GM12878 (cell line): ENCODE measurements around the gene RAMP1. TPM values are rescaled to one million over a fixed set of nuclear protein-coding genes. Genes with fewer than 3 reads are reported as not detected.

Source experiments
- ATAC-seq: fragments of 200-7000 bp; cut with Tn5 transposase; 3 replicates; pipeline ENCODE4 v1.9.1; 2020; ENCODE audit warnings: mild to moderate bottlenecking, moderate library complexity
- BruUV-seq: library from RNA; stranded (reverse); fragments of 400-500 nt; replicated peaks from 2 replicates; lab custom pipeline; 2021; lab: Mats Ljungman, UMichigan
- CTCF ChIA-PET: fragments of 300-600 bp; sonication (Branson Sonifier 250); formaldehyde crosslinking; extraction: SDS; loops from one replicate; lab custom pipeline; 2021; ENCODE audit warnings: inconsistent platforms; lab: Yijun Ruan, JAX
- POLR2A ChIA-PET: fragments of 350-600 bp; formaldehyde crosslinking; extraction: SDS; loops from one replicate; lab custom pipeline; 2021; ENCODE audit warnings: inconsistent platforms; lab: Charles Lee
- RAD21 ChIA-PET: fragments of 300-600 bp; sonication (Branson Sonifier 250); formaldehyde crosslinking; loops from one replicate; lab custom pipeline; 2023; ENCODE audit warnings: antibody characterized with exemption; ENCODE audit not compliant: unreplicated experiment; lab: Charles Lee
- SMC1A ChIA-PET: fragments of 300-600 bp; sonication (Branson Sonifier 250); formaldehyde crosslinking; loops from one replicate; lab custom pipeline; 2023; ENCODE audit not compliant: unreplicated experiment, uncharacterized antibody; lab: Charles Lee
- DNase-seq: peaks from one replicate; pipeline ENCODE4 v3.0.0-alpha.2; 2011; ENCODE audit warnings: low read depth, low spot score
- FAIRE-seq: peaks from 3 replicates; lab custom pipeline; 2011; peaks lifted over from hg19 to GRCh38; lab: Jason Lieb, UNC
- H2AFZ ChIP-seq: 2 replicates; pipeline ENCODE4 v1.6.0; 2011; ENCODE audit warnings: low read depth, low read length, control low read depth; ENCODE audit not compliant: control insufficient read depth
- H3K27ac ChIP-seq: 2 replicates; pipeline ENCODE4 v1.5.1; 2011; ENCODE audit warnings: control low read depth; ENCODE audit not compliant: control insufficient read depth, insufficient read depth
- H3K27me3 ChIP-seq, 2 experiments: replicated peaks in 1 of 2; 2 replicates each; pipeline versions ENCODE4 v1.6.0 to v1.6.1; 2011; ENCODE audit warnings: low read length in 1 of 2; ENCODE audit not compliant: control insufficient read depth in 2 of 2, insufficient read depth in 2 of 2
- H3K36me3 ChIP-seq, 2 experiments: 2 replicates each; pipeline ENCODE4 v1.5.1; 2011; ENCODE audit warnings: low read length in 1 of 2; ENCODE audit not compliant: control insufficient read depth in 2 of 2, insufficient read depth in 2 of 2
- H3K4me1 ChIP-seq: 2 replicates; pipeline ENCODE4 v1.6.1; 2011; ENCODE audit warnings: mild to moderate bottlenecking, low read length, moderate library complexity, mixed read lengths; ENCODE audit not compliant: control insufficient read depth, insufficient read depth
- H3K4me2 ChIP-seq: 2 replicates; pipeline ENCODE4 v1.6.0; 2011; ENCODE audit warnings: control low read depth; ENCODE audit not compliant: control insufficient read depth, insufficient read depth
- H3K4me3 ChIP-seq: fragments of 200-600 bp; sonication (generic); 2 replicates; pipeline ENCODE4 v1.5.1; 2016
- H3K79me2 ChIP-seq: 2 replicates; pipeline ENCODE4 v1.6.0; 2011; ENCODE audit warnings: low read length; ENCODE audit not compliant: control insufficient read depth, insufficient read depth
- H3K9ac ChIP-seq: 2 replicates; pipeline ENCODE4 v1.8.0; 2011; ENCODE audit warnings: low read length, control low read depth, mixed read lengths; ENCODE audit not compliant: control insufficient read depth, insufficient read depth
- H3K9me3 ChIP-seq: replicated peaks from 3 replicates; pipeline ENCODE4 v1.5.1; 2011; ENCODE audit warnings: mild to moderate bottlenecking, low read length; ENCODE audit not compliant: control insufficient read depth, insufficient read depth
- H4K20me1 ChIP-seq: 2 replicates; pipeline ENCODE4 v1.6.0; 2011; ENCODE audit not compliant: control insufficient read depth, insufficient read depth
- CBX3 ChIP-seq: fragments of 200-600 bp; sonication (generic); IDR thresholded peaks from 2 replicates; pipeline ENCODE4 v1.6.1; 2016; ENCODE audit warnings: low read depth, borderline replicate concordance
- E2F4 ChIP-seq: IDR thresholded peaks from 2 replicates; pipeline ENCODE4 v1.6.1; 2012; ENCODE audit warnings: low read depth, low read length, improper control_type of control experiment
- ELK1 ChIP-seq: IDR thresholded peaks from 2 replicates; pipeline ENCODE4 v1.6.1; 2012; ENCODE audit warnings: low read depth, low read length, improper control_type of control experiment
- FOXK2 ChIP-seq: fragments of 450-650 bp; IDR thresholded peaks from 2 replicates; pipeline ENCODE4 v1.6.1; 2017; ENCODE audit warnings: mild to moderate bottlenecking, moderate library complexity
- HDAC6 ChIP-seq: fragments of 200-600 bp; sonication (generic); IDR thresholded peaks from one replicate; pipeline ENCODE4 v1.8.0; 2017; ENCODE audit warnings: antibody characterized with exemption; ENCODE audit not compliant: unreplicated experiment
- HDGF ChIP-seq: fragments of 450-650 bp; IDR thresholded peaks from 2 replicates; pipeline ENCODE4 v1.6.1; 2016; ENCODE audit warnings: antibody characterized with exemption
- JUND ChIP-seq: IDR thresholded peaks from 2 replicates; pipeline ENCODE4 v1.6.1; 2012; ENCODE audit warnings: low read depth, mild to moderate bottlenecking, low read length, improper control_type of control experiment, moderate library complexity
- PAX8 ChIP-seq: fragments of 450-650 bp; IDR thresholded peaks from 2 replicates; pipeline ENCODE4 v1.6.1; 2017; ENCODE audit warnings: mild to moderate bottlenecking, moderate library complexity
- POLR2A ChIP-seq: IDR thresholded peaks from 2 replicates; pipeline ENCODE4 v1.6.1; 2011; ENCODE audit warnings: low read depth, mild to moderate bottlenecking, low read length
- SMAD5 ChIP-seq: IDR thresholded peaks from 2 replicates; pipeline ENCODE4 v1.6.1; 2016; ENCODE audit warnings: antibody characterized with exemption, low read depth
- SMC3 ChIP-seq: IDR thresholded peaks from 2 replicates; pipeline ENCODE4 v1.6.1; 2011; ENCODE audit warnings: low read length, improper control_type of control experiment, borderline replicate concordance
- SPI1 ChIP-seq: IDR thresholded peaks from 2 replicates; pipeline ENCODE4 v1.6.1; 2011; ENCODE audit warnings: low read depth, mild to moderate bottlenecking, low read length, moderate library complexity, borderline replicate concordance; ENCODE audit not compliant: insufficient read depth
- SREBF1 ChIP-seq: IDR thresholded peaks from 2 replicates; pipeline ENCODE4 v1.6.1; 2012; ENCODE audit warnings: mild to moderate bottlenecking, low read length
- TCF12 ChIP-seq: IDR thresholded peaks from 2 replicates; pipeline ENCODE4 v1.6.1; 2011; ENCODE audit warnings: low read depth, mild to moderate bottlenecking, low read length
- WRNIP1 ChIP-seq: IDR thresholded peaks from 2 replicates; pipeline ENCODE4 v1.6.1; 2011; ENCODE audit warnings: low read depth, low read length, improper control_type of control experiment, borderline replicate concordance
- YY1 ChIP-seq: IDR thresholded peaks from 2 replicates; pipeline ENCODE4 v1.6.1; 2011; ENCODE audit warnings: low read depth, mild to moderate bottlenecking, low read length
- ZNF274 ChIP-seq: IDR thresholded peaks from one replicate; pipeline ENCODE4 v1.8.0; 2011; ENCODE audit not compliant: insufficient read length, insufficient read depth
- ZSCAN29 ChIP-seq: fragments of 450-650 bp; IDR thresholded peaks from 2 replicates; pipeline ENCODE4 v1.6.1; 2017; ENCODE audit warnings: mild to moderate bottlenecking, moderate library complexity
- WGBS: methylation state at CpG from one replicate; pipeline ENCODE4 v1.1.6; 2016; ENCODE audit warnings: low lambda C conversion rate; ENCODE audit not compliant: insufficient replicate concordance, insufficient coverage; ENCODE audit errors: missing lambda C conversion rate; 5-methylcytosine and 5-hydroxymethylcytosine counted together
- in situ Hi-C: fragments of 300-500 bp; cut with MboI; formaldehyde crosslinking; loops from 9 replicates; pipeline ENCODE4 v1.14.3; 2018; ENCODE audit warnings: mixed read lengths
- intact Hi-C: fragments of 100-400 bp; cut with micrococcal nuclease; formaldehyde crosslinking; loops from one replicate; pipeline ENCODE4 v1.14.2; 2022; ENCODE audit not compliant: unreplicated experiment
- polyA plus RNA-seq, 11 experiments: library from polyadenylated mRNA; depleted of rRNA in 4 of 11; unstranded in 6 of 11; stranded (reverse) in 5 of 11; fragments of >200 nt; fragmentation: Nextera tagmentation in 4 of 11; fragmentation: Illumina TruSeq in 1 of 11; extraction: Ambion mirVana in 4 of 11; extraction: Trizol in 1 of 11; gene quantifications; 1 replicate in 1 of 11; 2 replicates in 10 of 11; pipeline versions ENCODE4 v1.2.1 to v1.2.3, GENCODE V29; 2011 to 2016; ENCODE audit warnings: inconsistent platforms in 2 of 11, missing spikeins in 2 of 11, low read depth in 1 of 11
- total RNA-seq, 4 experiments: library from RNA; depleted of rRNA in 3 of 4; stranded (reverse); fragments of >200 nt in 3 of 4; fragmentation: Illumina TruSeq in 1 of 4; extraction: Trizol in 1 of 4; gene quantifications; 2 replicates each; pipeline versions ENCODE4 v1.2.1 to v1.2.3, GENCODE V29; 2013 to 2021

Gene RAMP1
- total and polyA plus RNA-seq, 10 of the 15 experiments (the other 5 are each of a cell fraction or from before 2014, with no cell fraction given), result 0.11 to 0.19 (median 0.12) TPM; not detected in 7

GRCh38 chr2:237955640-237956401 is 96.4 kb downstream of the RAMP1 start:
- no peak overlapping the region for H3K27ac ChIP-seq
- in situ Hi-C loops, result no loop called here
- TF ChIP-seq SMC3, result no peak
- no peak for TF ChIP-seq HDGF
- TF ChIP-seq YY1, result no peak
- no peak for TF ChIP-seq CBX3
- no peak for TF ChIP-seq ZNF274
- no peak for TF ChIP-seq SREBF1
- peak; percentile 34 for TF ChIP-seq HDAC6
- TF ChIP-seq FOXK2, result no peak
- H3K4me2 ChIP-seq, result no peak overlapping the region
- intact Hi-C loops, result no loop called here
- FAIRE-seq, result no peak
- no peak overlapping the region for H2AFZ ChIP-seq
- H3K79me2 ChIP-seq, result no peaks in the 10 kb centered on the region
- H3K27me3 ChIP-seq, result no peaks in the 10 kb centered on the region; a peak in 3 of 4 replicates
- no peaks in the 10 kb centered on the region for H3K4me1 ChIP-seq
- H4K20me1 ChIP-seq, result no peaks in the 10 kb centered on the region
- BruUV-seq, result no TSS peak
- ChIA-PET CTCF (no interaction called here), POLR2A (no interaction called here), RAD21 (no interaction called here), SMC1A (interaction anchor here (1.4 kb wide), 1 partner anchor 8 kb away, joined by 4 read pairs; no protein-coding TSS in a partner anchor)
- no peaks in the 10 kb centered on the region for H3K9me3 ChIP-seq
- DNase-seq, result no peak
- H3K4me3 ChIP-seq, result no peak overlapping the region
- no peak for ATAC-seq
- H3K9ac ChIP-seq, result no peak overlapping the region
- 33% methylated on average over 62 of the region's 64 CpGs for WGBS
- no peaks in the 10 kb centered on the region for H3K36me3 ChIP-seq

- SMC1A ChIA-PET, result interaction anchor here (1.4 kb wide), 1 partner anchor 9 kb away, joined by 4 read pairs; no protein-coding TSS in a partner anchor
- RAD21 ChIA-PET, result no interaction called here
- CTCF ChIA-PET, result no interaction called here
- BruUV-seq, result no TSS peak
- ATAC-seq (no peak), DNase-seq (no peak), FAIRE-seq (no peak)
- Histone ChIP-seq H3K4me2 (no peak overlapping the region), H3K79me2 (no peaks in the 10 kb centered on the region), H3K4me1 (no peaks in the 10 kb centered on the region), H3K36me3 (no peaks in the 10 kb centered on the region), H3K4me3 (no peak overlapping the region), H3K27me3 (no peaks in the 10 kb centered on the region; a peak in 3 of 4 replicates), H3K9me3 (no peaks in the 10 kb centered on the region; the same call in 2 of the 3 replicates), H4K20me1 (no peaks in the 10 kb centered on the region), H3K27ac (no peak overlapping the region), H2AFZ (no peak overlapping the region), H3K9ac (no peak overlapping the region)
- POLR2A ChIA-PET, result no interaction called here
- in situ Hi-C loops (no loop called here), intact Hi-C loops (no loop called here)
- TF ChIP-seq TCF12 (no peak), WRNIP1 (no peak), JUND (no peak), PAX8 (no peak), E2F4 (no peak), SPI1 (no peak), SMAD5 (no peak), ELK1 (no peak), POLR2A (no peak), ZSCAN29 (no peak)
- 21% methylated on average over 14 of the region's 23 CpGs for WGBS
Observed at GRCh38 chr2:237956402-237956736, 96.9 kb downstream of the RAMP1 start.
